Cardiac ventricle fibroblast (primary cell): ENCODE data around the gene GABARAPL2. TPM values are rescaled to one million over a fixed set of nuclear protein-coding genes. Genes with fewer than 3 reads are reported as not detected.

Experiments
- total RNA-seq: library from RNA; depleted of rRNA; stranded (reverse); fragments of >200 nt; gene quantifications from 2 replicates; pipeline ENCODE4 v1.2.3, GENCODE V29; 2015

The GABARAPL2 gene, protein sequence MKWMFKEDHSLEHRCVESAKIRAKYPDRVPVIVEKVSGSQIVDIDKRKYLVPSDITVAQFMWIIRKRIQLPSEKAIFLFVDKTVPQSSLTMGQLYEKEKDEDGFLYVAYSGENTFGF
- total RNA-seq = 64.1 and 72.2 TPM in 2 replicates

DNA sequence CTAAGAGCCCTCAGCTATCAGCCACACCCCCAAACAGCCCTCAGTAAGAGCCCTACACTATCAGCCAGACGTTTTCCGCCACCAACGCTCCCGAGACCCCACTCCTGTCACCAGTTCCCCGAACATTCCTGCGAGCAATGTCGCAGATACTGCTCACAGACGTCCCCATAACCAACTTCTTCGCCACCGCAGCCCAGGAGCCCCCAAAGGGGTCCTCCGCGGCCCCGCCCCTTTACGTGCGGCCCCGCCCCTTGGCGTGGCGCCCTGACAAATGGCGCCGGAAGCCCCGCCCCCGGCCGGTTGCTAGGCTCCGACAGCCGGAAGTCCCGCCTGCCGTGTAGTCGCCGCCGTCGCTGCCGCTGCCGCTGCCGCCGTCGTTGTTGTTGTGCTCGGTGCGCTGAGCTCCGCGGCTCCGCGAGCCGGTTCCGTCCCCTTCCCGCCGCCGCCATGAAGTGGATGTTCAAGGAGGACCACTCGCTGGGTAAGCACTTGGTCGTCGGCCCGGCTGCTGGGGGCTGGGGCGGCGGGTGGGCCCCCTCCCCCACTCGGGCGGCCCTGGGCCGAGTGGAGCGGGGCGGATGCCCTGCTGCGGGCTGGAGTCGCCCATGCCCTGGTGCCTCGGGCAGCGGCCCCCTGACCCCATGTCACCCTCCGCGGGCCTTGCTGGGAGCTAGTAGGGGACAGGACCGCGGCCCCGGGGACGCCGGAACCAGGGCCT is at the start of gene GABARAPL2:
TSS of gene GABARAPL2 (plus strand) at position 340 of the 718 bp plus-strand sequence. CDS start at position 448, 108 bp downstream.

DNA sequence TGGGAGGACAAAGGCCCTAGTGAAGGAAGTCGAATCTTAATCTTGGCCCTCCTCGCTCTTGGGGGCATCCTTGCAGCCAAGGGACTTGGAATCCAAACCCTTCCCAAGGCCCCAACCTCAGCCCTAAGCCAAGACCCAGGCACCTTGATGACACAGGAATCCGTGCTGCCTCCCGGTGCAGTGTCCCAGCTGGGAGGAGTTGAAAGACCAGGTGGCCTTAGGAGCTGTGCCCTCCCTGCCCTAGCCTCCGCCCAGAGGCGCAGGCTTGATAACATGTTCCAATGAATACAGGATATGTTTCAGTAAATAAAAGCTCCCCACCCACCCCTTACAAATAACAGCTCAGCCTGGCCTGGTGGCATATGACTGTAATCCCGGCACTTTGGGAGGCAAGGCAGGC is 30.3 kb upstream of the GABARAPL2 start, which contains the start of gene CHST5:
TSS of gene CHST5 (minus strand) at position 208 of the 400 bp plus-strand sequence. CDS start 5,724 bp downstream, outside the sequence.

DNA sequence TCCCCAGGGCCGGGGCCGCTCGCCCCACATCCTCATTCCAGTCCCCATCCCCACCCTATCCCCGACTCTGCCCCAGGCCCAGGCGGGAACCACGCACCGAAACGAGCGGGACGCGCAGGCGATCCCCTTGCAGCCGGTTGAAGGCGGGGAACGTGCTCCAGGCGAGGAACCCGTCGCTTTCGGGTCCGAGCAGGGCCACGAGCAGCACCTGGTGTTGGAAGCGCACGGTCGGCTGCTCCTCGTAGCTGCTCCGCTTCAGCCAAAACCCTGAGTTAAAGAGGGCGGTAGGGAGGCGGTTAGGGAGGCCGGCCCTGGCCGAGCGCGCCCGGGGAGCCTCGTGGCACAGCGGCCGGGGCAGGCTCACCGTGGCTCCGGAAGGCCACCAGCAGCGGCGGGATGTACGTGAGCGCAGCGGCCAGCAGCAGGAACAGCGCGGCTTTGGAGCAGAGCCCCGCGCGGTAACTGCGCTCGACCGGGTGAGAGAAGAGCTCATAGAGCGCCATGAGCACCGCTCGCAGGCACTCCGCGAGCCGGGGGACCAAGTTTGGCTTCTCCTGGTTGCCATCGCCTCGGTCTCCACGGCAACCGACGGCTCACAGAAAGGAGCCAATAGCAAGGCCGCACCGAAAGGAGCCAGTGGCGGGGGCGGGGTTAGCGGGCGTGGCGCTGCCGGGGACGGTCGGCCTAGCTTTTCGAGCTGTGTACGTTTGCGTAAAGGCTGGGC is 10.3 kb upstream of the GABARAPL2 start, which contains the start of gene TMEM231:
TSS of gene TMEM231 (minus strand) at position 546 of the 724 bp plus-strand sequence. CDS start at position 503, 43 bp downstream.

DNA sequence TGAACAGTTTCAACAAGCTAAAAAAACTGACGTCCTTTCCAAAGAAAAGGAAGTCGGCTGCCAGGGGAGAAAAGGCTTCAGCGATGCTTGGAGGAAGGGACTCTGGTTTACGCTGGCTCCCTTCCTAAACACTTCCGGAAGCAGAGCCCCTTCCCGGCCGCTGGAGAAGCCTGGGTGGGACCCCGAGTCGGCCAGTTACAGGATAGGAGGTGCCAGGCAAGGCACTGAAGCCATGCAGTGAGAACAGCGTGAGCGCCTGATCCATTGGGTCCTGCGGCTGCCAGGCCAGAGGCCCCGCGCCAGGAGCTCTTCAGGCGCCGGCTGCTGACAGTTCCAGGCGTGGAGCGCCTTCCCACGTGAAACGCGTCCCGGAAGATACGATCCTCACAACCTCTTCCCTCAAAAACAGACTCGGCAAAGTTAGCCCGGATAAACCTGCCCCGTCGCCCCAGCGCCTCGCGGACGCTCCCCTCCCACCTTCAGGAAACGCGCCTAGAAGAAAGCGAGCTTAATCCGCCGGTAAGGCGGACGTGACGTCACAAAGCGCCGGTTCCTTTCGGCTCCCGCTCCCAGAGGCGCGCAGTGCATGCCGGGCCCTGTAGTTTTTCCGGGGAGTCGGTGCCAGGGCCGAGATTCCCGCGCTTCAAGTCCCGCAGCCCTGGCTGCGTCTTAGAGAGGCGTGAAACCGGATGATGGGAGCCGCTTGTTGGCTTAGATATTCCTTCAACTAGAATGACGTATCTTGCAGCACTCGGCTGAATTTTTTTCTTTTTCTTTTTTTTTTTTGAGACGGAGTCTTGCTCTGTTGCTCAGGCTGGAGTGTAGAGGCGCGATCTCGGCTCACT is 56.8 kb downstream of the GABARAPL2 start, which contains the start of gene ADAT1:
TSS of gene ADAT1 (minus strand) at position 521 of the 845 bp plus-strand sequence. CDS start 2,482 bp downstream, outside the sequence.

Other genes with a start within 250 kb of the GABARAPL2 start
- 38.7 and 53.8 TPM in 2 replicates for gene CFDP1, start 132.9 kb upstream of the GABARAPL2 start, total RNA-seq
- 6.8 and 8.1 TPM in 2 replicates for gene TMEM170A, start 101.7 kb upstream of the GABARAPL2 start, total RNA-seq
- 0.54 and 0.56 TPM in 2 replicates for gene CHST6, start 70.9 kb upstream of the GABARAPL2 start, total RNA-seq
- 0.10 TPM in 1 of 2 replicates, not detected in the other for gene CHST5, start 30.3 kb upstream of the GABARAPL2 start, total RNA-seq
- gene TMEM231, start 10.1 kb upstream of the GABARAPL2 start, total RNA-seq = 13.6 and 13.7 TPM in 2 replicates
- 28.8 and 34.5 TPM in 2 replicates for gene ADAT1, start 56.9 kb downstream of the GABARAPL2 start, total RNA-seq
- gene KARS1, start 81.3 kb downstream of the GABARAPL2 start, total RNA-seq = 108 and 114 TPM in 2 replicates
- 43.9 and 53.4 TPM in 2 replicates for gene TERF2IP, start 81.4 kb downstream of the GABARAPL2 start, total RNA-seq
- gene CPHXL2, start 110.6 kb downstream of the GABARAPL2 start, total RNA-seq = not detected in 2 replicates
- gene DUXB, start 135.1 kb downstream of the GABARAPL2 start, total RNA-seq = not detected in 2 replicates
- gene CPHXL, start 160.1 kb downstream of the GABARAPL2 start, total RNA-seq = not detected in 2 replicates